CD4-positive, alpha-beta T cell treated with Interleukin-6 at 100 ng/mL for 8 hours (primary cell): Measurements from ENCODE around the gene MSMO1.
"Not testable (repeated sequence)": the region's sequence is repeated elsewhere in the genome, so short reads cannot be mapped to it uniquely, and the experiment has no call there.

Experiments used
- DNase-seq: peaks from one replicate; pipeline ENCODE4 v3.0.0-alpha.2; 2020; ENCODE audit warnings: mixed read lengths, low spot score

MSMO1 gene

DNA sequence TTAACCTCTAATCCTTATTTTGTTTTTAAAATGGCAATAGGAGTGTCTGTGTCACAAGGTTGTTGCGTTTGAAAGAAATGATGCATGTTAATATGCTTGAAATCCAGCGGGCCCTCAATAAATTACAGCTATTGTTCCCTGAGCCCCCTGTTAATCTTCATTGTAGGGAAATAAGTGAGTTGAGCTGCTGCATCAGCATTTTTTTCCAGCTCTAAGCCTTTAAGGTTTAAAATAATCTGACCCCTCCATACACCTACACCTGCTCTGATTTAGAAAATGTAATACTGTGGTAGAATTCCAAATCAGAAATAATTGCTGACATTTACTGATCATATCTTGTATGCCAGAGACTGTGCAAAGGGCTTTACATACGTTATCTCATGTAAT, 2.6 kb upstream of the MSMO1 start:
- DNase-seq = no peak

DNA sequence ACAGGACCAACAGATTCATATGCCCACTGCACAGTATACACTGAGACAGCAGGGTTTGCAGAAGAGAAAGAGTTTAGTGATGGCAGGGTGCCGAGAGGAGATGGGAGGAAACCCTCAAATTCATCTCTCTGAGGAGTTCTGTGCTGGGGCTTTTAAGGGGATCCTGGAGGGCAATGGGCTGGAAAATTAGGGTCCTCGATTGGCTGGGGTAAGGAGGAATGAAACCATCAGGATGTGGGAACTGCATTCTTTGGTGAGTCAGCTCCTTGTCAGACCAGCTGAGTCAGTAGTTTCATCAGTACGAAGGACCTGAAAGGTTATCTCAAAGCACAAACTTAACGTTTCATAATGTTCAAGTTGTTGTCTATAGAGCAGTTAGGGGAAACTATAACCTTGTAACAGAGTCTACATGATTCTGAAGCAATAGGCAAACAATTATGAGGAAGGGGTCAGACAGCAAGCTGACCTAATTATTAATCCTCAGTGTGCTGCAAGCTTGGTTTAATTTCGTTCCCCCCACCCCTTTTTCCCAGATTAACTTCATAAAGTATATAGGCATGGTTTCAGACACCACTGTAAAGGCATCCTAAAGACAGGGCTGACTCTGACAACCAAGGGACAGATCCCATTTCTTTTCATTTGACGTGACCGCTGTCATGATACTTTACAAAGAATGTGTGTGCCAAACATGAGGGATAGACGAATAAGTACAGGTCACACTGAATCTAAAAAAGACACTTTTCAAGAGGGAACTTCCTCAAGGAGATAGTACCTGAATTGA, 1.5 kb upstream of the MSMO1 start:
- DNase-seq = no peak

DNA sequence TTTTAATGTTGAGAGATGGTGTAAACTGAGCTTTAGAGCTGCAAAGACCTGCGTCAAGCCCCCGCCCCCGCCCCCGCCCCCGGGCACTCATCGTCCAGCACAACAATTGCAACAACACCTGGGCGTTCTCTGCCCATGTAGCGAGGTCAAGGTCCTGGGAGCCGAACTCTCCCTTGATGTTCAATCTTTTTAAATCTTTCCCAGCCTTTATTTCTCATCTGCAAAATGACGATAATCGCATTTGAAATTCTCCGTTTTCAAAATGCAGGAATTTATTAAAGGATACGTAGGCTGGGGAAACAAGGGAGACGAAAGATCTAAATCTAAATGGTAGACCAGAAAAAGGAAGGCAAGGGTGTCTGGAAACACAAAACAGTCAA, 648 bp upstream of the MSMO1 start:
- no peak for DNase-seq

DNA sequence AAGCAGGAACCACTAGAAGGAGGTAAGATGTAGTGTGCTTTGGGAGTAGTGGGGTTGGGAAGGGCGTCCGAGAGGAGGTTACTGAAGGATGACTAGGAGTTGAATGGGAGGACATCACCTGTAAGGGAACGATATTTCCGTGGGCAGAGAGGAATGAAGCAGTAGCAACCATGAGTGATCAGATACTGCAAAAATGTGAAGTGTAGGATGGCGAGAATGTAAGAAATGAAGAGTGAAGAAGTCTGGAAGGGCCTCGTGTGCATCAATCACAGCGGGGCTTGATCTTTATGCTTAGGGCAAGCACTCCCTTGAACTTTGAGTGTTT, 594 bp downstream of the MSMO1 start:
- DNase-seq = no peak

DNA sequence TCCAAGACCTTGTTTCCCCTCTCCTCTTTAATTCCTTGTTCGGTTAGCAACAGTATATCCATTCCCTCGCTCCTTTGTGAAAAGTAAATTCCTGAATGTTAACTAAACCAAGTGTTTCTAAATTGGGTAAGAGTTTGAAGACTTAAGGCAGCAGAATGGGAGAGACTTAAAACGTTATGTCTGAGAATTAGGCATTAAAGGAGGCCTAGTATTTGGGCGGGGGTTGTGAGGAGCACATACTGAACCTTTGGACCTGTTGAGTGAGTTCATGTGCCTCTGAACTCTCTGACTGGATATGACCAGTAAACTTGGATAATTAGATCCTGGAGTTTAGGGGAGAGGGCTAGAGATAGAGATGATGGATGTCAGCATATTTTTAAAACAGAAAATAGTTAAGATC, 1.2 kb downstream of the MSMO1 start:
- DNase-seq = no peak

DNA sequence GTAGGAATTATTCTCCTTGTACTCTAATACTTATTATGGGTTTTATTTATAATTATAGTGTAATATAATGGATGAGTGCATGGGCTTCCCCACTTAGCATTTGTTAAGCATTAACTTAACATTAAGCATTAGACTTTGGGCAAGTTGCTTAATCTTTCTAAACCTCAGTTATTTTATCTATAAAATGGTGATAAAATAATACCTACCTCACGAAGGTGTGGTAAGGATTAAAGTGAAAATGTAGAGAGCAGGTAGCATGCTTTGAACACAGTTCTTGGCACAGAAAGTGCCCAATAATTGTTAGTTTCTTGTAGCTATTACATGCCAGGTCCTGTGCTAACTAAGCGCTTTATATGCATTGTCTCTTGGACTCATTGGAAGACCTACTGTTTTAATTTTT, 2.6 kb downstream of the MSMO1 start:
- DNase-seq = no peak

DNA sequence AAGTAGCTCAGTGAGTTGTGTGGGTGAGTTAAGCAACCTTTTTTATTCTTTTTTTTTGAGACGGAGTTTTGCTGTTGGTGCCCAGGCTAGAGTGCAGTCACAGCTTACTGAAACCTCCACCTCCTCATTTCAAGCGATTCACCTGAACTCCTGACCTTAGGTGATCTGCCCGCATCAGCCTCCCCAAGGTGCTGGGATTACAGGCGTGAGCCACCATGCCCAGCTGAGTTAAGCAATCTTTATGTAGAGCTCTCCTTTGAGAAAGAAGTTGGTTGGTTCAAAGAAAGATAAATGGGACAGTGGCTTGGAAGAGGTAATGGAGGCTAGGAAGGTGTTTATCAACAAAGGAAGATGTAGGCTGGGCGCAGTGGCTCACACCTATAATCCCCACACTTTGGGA, 3.2 kb downstream of the MSMO1 start:
- DNase-seq = no peak

DNA sequence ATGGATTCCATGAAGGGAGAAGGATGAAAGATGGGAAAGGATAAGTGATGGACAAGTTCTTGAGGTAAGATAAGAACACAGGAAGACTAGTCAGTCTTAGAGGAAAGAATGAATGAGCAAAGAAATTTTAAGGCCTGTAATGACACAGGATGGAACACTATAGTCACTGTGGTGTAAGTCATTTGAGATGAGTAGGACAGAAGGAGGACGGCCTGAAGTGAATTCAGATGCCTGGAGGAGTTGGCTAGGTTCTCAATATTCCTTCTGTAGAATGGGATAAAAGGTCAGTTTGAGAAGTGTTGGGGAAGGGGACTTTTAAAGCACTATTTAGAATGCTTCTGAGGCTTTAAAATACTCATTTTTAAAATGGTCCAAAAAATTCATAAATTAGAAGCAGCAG, 3.9 kb downstream of the MSMO1 start:
- no peak for DNase-seq

DNA sequence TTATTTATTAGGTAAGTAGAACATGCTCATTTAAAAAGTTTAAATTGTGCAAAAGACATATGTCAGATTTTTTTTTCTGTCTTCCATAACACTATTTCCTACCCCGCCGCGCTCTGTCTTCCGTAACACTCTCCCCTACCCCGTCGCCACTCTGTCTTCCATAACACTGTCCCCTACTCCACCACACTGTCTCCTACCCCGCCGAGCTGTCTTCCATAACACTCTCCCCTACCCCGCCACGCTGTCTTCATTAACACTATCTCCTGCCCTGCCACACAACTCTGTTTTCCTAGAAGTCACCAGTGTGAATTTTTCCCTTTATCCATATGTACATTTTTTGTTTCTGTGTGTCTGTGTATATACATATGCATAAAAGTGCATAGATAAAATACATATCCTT, 4.4 kb downstream of the MSMO1 start:
- DNase-seq = no peak

DNA sequence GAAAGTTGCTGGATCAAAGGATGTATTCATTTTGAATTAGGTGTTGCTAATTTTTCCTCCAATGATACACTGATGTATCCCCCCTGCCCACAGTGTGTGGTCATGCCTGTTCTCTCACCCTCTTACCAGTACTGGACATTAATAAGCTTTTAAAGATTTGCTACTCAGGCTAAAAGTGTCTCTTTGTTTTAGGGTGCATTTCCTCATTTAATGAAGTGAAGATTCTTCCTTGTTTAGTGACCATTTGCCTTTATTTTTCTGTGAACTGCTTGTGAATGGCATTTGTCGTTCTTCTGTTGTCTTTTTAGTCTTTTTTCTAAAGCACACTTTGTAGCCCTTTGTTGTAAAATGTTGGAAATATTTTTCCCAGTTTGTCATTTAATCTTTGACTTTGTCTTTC, 5.0 kb downstream of the MSMO1 start:
- DNase-seq = no peak

DNA sequence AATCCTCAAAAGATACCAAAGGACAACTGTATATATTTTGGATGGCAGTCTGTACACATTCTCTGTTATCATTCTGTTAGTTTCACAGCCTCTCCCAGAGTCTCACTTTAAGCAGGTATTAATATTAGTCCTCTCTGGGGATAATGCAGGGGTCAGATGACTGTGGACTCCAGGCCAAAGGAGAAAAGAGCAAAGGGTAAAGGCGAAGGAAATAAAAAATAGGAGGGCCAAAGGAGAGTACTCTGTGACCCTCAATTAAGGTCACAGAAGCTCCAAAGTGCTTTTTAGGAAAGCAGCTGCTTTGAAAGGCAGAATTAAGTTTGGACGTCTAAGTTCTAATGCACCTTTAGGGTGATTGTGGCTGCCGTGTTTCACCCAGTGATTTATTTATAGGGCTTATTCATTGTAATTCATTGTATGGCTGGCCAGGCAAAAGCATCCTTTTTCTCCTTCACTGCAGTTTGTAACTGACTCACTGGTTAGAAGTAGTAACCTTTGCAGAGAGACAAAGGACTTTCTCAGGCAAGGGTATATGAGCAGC, 7.8 kb downstream of the MSMO1 start:
- DNase-seq = no peak

DNA sequence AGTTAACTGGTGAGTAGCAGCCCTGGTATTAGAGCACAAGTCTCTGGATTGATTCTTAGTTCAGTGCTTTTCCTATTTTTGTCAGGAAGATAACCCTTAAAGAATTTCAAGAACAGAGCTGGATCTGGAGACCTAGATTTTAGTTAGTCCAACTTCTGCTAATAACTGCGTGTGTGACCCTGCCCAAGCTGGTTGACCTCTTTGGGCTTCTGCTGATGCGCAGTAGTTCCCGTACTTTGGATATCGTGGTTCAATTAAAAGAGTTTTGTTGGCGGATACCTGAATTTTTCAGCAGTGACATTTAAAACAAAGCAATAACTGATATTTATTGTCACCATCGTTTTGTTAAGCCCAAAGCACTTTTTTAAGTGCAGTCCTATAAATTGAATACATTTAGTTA, 9.3 kb downstream of the MSMO1 start:
- no peak for DNase-seq

DNA sequence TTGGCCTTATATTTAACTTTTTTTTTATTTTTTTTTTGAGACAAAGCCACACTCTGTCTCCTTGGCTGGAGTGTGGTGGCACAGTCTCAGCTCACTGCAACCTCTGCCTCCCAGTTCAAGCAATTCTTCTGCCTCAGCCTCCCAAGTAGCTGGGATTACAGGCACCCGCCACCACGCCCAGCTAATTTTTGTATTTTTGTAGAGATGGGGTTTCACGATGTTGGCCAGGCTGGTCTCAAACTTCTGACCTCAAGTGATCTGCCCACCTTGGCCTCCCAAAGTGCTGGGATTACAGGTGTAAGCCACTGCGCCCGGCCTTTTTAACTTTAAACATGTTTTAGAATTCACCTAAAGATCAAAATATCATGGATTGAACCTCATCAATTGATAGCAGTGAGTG, 14.9 kb downstream of the MSMO1 start:
- not testable (repeated sequence) for DNase-seq

DNA sequence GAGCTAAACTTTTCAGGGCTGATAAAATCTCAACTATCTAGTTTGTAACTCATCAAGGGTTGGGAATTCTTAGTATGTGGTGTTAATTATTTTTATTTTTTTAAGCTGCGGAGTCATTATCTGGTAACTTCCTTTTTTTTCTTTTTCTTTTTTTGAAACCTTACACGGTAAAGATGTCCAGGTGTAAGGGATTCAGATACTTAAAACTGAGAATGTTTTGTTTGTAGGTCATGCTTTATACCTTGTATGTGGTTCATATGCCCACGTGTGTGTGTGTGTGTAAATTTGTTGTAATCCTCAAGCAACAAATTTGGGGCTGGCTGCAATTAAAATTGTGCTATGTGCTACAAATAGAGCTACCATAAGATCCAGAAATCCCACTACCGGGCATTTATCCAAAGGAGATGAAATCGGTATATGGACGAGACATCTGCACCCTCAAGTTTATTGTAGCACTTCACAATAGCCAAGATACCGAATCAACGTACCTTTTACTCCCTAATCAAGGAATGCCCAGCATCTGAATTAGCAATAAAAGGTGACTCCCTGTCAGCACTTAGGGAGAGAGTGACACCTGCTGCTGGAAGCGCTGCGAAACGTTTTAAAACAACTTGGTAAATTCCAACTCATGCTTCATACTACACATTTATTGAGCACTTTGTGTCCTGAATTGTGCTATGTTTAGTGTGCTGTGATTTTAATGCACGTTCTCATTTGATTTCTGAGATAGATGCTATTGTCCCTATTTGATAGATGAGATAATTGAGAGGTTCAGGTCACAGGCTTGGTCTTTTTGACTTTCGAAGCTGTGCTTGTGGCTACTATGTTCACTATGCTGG, 16.1 kb downstream of the MSMO1 start:
- no peak for DNase-seq

DNA sequence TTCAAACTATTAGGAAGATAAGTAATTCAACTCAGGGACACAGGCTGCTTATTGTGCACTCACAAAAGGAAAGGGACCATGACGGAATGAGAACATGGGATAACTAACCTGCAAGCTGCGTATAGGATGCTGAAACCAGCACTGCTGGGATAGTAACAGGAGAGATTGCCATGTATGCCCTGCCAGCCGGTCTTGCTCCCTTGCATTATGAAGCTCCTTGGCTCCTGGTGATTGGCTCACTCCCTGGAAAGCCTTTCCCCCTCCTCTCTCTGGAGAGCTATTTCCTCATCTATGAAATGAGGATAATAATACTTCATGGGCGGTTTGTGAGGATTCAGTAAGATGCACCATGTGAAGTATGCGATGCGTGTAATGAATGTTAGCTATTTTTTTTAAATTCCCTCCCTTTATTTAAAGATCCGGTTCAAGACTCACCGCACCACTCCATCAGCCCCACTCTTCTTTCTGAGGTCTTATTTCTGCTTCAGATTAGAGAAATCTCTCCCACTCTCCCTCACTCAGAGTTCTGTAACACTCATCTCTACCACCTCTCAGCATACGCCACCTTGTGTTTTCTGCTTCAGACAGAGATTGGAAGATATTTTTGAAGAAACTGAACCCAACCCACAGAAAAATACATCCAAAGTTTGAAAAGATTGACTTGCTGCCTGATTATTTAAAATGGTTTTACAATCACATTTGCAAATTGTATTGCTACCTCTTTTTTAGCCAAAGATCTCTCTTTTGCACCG, 18.4 kb downstream of the MSMO1 start:
- DNase-seq = no peak

DNA sequence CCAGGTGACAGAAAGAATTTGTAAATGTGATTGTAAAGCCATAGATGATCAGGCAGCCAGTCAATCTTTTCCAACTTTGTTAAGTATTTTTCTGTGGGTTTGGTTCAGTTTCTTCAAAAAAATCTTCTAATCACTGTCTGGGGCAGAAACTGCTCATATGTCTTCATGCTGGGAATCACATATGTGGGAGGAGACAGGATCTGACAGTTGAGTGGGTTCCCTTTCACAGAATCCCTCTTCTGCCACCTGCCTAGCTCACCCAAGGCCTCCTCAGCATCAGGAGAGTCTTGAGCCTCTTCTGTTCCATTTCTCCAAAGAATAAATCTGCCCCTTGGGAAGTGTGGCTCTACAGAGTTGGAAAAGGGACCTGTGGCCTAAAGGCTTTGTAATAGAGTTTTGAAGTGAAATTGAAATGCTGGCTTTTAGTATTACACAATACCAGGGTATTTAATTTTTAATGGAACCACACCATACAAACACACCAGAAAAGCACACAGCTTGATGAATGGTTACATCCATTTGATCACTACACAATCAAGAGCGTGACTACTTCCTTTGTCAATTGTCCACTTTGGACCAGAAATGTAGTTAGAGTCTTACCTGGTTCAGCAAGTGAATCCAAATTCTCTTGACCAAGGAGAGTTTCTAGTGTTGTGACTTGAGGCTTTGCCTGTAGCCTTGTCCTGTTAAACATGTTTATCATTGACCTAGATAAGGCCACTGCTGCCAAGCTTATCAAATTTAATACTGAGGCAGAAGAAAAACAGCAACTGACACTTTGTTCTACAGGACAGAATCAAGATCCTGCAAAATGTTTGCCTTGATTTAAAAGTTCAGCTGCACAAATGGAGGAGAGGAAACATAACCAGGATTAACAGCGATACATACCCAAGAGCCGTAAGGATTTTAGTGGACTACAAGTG, 20.4 kb downstream of the MSMO1 start:
- DNase-seq = no peak

DNA sequence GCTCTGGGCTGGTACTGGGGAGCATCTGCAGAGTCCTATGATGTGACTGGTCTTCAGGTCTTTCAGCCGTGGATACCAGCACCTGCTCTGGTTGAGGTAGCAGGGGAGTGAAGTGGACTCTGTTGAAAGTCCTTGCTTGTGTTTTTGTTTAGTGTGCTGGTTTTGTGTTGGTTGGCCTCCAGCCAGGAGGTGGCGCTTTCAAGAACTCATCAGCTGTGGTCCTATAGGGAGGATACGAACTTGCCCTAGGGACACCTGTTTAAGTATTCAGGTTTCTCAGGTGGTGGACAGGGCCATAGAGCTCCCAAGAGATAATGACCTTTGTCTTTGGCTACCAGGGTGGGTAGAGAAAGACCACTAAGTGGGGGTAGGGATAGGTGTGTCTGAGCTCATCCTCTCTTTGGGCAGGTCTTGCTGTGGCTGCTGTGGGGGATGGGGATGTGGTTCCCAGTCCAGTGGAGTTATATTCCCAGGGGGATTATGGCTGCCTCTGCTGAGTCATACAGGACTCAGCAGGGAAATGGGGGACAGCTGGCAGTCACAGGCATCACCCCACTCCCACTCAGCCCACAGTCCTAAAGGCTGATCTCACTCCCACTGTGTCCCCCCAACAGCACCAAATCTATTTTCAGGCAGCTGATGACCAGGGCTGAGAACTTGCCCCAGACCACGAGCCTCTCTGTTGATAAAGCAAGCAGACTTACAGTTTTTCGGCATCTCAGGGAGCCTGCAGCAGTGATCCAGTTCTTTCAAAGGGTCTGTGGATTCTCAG, 24.1 kb downstream of the MSMO1 start:
- no peak for DNase-seq

DNA sequence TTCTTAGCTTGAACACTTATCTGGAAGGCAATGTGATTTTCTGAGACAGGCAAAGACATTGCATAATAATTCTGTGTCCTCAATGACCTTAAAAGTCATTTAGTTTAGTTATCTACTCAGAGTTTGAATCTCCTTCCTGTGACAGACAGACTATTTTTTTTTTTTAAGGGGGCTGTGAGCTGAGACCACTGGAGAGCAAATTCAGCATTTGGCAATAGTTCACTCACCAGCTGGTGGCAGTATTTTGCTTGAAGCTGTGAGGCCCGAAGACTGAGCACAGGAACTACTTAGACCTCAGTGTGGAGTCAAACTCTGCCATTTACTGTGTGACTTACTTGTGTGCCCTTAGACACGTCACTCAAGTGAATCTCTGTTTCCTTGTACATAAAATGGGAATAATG, 28.4 kb downstream of the MSMO1 start:
- DNase-seq = no peak

DNA sequence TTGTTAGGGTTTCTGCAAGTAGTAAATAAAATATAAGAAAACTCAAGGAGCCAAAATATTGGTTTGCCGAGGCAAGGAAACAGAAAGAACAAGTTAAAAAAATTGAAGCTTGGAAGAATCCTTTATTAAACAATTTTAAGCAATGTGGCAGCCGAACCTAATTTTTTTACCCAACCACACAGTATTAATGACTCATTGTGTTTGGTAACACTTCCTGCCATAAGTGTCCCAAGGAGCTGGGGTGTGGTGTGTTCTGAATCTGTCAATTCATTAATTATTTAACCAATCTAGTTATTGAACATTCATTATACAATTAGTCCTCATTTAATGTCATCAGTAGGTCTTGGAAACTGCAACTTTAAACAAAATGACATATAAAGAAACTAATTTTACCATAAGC, 32.0 kb downstream of the MSMO1 start:
- no peak for DNase-seq

DNA sequence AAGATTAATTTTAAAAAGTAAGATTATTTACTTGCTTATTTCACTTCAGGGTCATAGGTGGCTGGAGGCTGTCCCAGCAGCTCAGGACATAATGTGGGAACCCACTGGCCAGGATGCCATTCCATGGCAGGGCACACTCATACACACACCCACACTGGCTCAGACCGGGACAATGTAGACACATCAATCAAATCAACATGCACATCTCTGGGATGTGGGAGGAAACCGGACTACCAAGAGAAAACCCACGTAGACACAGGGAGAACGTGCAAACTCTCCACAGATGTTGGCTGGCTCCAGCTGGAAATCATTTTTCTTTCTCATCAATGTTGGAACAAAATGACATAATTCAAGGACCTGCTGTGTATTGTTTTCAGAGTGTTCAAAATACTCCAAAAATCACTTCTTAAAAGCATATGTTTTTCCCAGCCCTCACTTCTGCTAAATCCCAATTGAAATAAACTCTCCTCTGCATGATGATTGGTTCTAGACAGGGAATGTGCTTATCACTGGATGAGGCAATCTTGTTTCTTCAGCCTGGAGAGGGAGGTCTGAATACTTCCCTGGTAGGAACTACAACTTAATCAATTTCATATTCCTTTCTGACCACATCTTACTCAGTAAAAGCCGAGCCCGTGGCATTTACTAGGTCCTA, 32.7 kb downstream of the MSMO1 start:
- no peak for DNase-seq
